GM18508 (cell line): ENCODE measurements around the gene ARVCF.

Experiments used
- ATAC-seq: cut with Tn5 transposase; IDR thresholded peaks from one replicate; pipeline ENCODE4 v1.9.1; 2021; ENCODE audit warnings: moderate number of reproducible peaks; ENCODE audit not compliant: insufficient read depth, unreplicated experiment

Gene ARVCF

GRCh38 chr22:20053407-20054033, 36.9 kb upstream of the ARVCF start:
- ATAC-seq, result no peak

DNA sequence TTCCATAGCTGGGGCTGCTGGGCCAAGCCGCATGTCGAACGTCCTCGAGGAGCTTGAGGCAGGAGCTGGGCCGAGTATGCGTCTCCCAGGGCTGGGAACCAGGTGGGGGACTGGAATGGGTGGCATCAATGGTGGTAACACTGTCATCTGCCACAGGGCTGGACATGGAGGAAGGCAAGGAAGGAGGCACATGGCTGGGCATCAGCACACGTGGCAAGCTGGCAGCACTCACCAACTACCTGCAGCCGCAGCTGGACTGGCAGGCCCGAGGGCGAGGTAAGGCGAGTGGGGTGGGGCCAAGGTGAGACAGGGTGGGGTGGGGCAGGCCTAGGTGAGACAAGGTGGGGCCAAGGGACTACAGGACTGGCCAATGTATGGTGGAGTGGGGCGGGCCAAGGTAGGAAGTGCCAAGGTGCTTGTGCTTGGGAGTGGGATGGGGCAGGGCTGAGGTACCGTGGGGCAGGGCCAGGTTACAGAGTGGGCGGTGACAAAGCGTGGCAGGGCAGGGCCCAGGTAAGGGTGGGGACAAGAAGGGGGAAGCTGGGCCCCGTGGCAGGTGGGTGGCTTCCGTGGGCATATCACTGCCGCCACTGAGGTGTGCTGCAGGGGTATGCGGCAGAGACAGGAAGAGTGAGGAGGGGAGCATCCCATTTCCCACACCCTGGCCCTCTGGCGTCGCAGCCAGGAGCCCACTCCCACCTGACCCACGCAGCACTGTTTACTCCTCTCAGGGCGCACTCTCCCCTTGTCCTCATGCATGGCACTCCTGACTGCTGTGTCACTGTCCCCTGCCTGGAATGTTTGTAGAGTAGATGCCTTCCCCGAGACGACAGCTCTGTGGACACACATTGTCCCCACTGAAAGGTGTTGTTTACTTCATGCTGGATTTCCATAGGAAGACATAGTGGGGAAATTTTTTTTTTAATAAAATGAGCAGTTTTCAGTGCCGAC, 36.0 kb upstream of the ARVCF start:
- no peak for ATAC-seq

- ATAC-seq, result no peak
These were observed 35.3 kb upstream of the ARVCF start for GRCh38 chr22:20051927-20052308.

- ATAC-seq, result no peak
These were observed 30.1 kb upstream of the ARVCF start for GRCh38 chr22:20046730-20047129.

DNA sequence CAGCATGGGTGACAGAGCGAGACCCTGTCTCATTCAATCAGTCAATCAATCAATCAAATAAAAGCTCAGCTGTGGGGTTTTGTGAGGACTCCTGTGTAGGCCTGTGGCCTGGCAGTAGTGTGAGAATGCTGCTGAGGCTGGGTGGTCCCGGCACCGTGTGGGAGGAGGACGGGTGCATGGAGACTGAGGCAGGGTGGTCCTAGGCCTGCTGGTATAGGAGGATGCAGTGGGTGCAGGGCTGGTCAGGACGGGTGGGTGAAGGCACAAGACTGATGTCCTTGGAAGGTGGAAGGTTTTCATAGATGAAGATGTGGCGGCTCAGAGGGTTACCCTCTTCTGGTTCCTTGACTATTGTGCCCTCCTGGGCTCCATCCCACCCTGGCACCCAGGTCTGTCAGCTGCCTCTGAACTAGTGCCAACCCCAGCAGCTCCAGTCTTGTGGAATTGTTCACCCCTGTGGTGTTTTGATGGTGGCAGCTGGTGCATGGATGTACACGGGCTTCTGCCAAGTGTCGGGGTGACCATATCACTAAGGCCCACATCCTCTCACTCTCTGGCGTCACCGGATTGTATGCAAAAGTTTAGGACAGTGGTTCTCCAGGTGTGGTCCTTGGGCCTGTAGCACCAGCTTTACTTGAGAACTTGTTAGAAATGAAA, 28.0 kb upstream of the ARVCF start:
- no peak for ATAC-seq

GRCh38 chr22:20043997-20044342, 27.3 kb upstream of the ARVCF start:
- ATAC-seq, result no peak

DNA sequence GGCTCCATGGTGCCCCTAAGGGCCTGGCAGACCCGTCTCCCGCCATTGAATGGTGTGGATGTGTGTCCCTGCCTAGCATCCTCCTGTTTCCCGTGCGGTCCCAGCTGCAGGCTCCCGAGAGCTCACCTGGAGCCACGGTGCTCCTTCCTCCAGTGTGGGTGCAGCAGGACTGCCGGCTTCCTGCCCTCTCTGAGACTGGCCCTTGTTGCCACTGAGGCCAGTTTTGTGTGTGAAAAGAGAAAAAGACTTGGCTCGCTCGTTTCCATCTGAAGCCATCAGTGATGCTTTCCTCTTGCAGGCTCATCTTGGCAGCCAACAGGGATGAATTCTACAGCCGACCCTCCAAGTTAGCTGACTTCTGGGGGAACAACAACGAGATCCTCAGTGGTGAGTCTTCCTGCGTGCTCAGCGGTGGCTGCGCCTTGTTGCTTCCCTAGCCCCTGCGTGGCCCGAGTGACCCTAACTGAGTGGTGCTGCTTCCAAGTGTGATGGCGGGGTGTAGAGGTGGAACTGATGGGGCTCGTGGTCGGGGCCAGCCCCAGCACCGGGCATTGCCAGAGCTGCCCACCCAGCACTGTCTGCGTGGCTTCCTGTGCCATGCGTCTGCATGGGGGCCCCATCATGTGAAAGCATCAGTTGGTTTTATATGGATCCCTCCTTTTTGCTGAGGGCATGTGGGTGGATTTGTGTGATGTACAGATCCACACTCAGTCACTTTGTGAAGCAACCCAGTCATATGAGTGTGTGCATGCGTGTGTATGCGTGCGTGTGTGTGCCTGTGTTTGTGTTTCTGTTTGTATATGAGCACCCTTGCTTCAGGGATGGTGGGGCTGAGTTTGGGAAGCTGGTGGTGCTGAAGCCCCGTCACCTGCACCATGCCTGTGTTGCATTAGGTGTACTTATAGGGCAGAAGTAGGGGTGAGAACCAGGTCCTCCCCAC, 26.7 kb upstream of the ARVCF start:
- no peak for ATAC-seq

GRCh38 chr22:20040327-20041200, 23.9 kb upstream of the ARVCF start:
- no peak for ATAC-seq

GRCh38 chr22:20039683-20040325, 23.2 kb upstream of the ARVCF start:
- no peak for ATAC-seq

DNA sequence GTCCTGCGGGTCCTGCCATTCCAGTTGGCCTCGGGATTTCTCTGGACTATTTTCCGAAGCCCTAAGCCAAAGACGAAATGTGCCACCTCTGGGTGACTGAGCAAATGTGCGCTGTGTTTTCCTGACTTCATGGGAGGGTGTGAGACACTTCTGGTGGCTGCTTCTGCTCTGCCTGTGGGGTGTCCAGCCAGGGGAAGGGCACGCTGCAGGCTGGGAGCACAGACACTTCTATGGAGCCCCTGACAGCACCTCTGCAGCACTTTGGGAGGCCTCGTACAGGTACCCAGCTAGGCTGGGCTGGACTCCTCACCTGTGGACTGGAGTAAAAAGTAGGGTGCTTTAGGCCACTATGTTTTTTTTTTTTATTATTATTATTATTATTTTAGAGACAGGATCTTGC, 22.0 kb upstream of the ARVCF start:
- no peak for ATAC-seq

DNA sequence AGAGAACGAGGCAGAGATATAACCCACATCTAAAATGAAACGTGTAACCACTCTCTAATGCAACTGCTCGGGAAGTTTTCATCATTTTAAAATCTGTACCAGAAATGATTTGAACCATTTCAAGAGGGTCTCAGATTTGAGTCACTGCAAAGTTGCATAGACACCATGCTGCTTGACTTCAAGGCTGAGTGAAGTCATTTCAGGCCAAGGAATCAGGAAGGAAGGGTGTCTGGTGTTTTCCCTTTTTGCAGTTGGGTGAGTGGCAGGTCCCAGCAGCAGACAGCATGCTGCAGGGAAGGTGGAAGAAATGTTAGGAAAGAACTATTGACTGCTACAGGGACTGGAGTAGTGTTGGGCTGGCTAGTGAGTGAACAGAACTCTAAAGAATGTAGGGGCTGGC, 20.8 kb upstream of the ARVCF start:
- ATAC-seq, result no peak

DNA sequence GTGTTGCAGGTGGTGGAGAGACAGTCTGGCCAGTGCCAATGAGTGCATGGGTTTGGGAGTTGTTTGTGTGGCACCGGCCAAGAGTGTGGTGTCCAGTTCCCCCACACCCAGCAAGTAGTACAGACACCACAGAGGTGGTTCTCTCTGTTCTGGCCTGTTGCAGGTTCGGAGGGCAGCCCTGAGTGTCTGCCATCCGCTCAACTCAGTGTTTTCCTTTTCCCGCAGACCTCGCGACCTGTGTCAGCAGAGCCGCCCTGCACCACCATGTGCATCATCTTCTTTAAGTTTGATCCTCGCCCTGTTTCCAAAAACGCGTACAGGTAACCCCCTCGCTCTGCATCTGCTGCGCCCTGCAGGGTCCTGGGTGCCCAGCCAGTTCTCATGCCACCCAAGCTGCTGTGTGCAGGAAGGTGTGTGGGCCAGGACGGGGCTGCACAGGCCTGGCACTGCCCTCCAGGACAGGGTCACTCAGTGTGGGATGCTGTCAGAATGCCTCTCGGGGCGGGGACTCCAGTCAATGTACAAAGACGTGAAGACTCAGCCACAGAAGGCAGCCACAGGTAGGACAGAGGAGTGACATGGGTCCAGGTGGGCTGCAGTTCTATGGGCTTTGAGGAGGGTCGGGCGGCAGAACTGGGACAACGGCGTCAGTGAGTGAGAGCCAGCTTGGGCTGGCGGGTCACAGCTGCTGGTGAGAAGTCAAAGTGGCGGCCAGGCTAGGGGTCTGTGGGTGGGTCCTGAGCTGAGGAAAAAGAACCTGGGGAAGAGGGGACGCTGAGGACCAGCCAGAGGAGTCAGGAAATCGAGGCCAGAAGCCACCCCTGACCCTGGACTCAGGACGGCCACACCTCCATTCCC, 20.1 kb upstream of the ARVCF start:
- no peak for ATAC-seq

DNA sequence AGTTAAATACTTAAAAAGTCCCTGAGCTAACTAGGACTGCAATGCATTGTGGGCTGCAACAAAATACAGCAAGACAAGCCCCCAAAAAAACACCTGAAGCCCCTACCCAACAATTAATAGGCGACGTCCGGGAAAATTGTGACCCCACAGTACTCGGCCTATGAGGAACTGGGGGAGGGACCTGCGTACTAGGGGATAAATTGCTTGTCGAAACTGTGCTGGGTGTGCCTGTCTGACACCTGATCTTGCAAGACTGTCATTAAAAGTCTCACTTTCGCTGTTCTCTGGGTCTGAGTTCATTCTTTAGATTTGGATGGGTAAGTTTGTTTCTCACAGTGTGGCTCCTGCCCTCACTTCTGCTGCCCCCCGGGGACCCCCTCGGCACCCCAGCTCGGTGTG, 19.5 kb upstream of the ARVCF start:
- ATAC-seq, result no peak

GRCh38 chr22:20035375-20036083, 18.9 kb upstream of the ARVCF start:
- ATAC-seq, result no peak

DNA sequence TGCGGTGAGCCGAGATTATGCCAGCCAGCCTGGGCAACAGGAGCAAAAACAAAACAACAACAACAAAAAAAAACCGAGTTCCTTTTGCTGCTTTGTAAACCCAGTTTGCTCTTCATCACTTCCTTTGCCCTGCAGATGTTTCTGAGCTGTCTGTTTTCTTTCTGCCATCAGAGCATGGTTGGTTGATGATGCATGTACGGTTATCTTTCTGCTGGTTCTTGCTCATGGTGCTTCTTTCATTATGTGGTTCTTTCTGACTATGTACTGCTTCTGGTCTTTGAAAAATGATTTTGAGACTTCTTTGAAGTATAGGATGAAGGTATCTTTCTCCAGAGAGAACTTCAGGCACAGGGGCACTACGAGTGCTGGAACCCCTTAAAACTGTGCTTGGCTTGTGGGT, 17.5 kb upstream of the ARVCF start:
- no peak for ATAC-seq

- no peak for ATAC-seq
These were observed 16.6 kb upstream of the ARVCF start for GRCh38 chr22:20033045-20033706.
